22Rv1 (cell line): Measurements from ENCODE around the gene ANAPC16.

Experiments
- CTCF ChIP-seq: fragments of 450-650 bp; IDR thresholded peaks from 2 replicates; pipeline ENCODE4 v1.5.1; 2017; ENCODE audit warnings: mild to moderate bottlenecking
- ZFX ChIP-seq: fragments of 450-650 bp; IDR thresholded peaks from 2 replicates; pipeline ENCODE4 v1.6.1; 2017; ENCODE audit warnings: antibody characterized with exemption, borderline replicate concordance

GRCh38 chr10:72274213-72274729 lies 58.5 kb downstream of the ANAPC16 start:
- TF ChIP-seq CTCF: no peak
- TF ChIP-seq ZFX: no peak
